ENCODE measurements around the gene ANP32D.
"Not testable (repeated sequence)": the region's sequence is repeated elsewhere in the genome, so short reads cannot be mapped to it uniquely, and the experiment has no call there.

ANP32D gene

DNA sequence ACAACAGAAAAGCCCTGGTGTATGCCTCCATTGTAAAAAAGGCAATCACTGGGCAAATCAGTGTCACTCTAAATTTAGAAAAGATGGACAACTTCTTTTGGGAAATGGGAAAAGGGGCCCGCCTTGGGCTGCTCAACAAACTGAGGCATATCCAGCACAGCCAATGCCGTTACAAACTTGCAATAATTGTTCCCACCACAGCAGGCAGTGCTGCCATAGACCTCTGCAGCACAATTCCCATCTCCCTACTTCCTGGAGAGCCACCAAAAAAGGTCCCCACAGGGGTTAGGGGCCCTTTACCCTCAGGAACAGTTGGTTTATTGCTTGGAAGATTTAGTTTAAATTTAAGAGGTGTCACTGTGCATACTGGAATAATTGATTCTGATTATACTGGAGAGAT is 36.6 kb downstream of the ANP32D start:
- DNase-seq = no peak

DNA sequence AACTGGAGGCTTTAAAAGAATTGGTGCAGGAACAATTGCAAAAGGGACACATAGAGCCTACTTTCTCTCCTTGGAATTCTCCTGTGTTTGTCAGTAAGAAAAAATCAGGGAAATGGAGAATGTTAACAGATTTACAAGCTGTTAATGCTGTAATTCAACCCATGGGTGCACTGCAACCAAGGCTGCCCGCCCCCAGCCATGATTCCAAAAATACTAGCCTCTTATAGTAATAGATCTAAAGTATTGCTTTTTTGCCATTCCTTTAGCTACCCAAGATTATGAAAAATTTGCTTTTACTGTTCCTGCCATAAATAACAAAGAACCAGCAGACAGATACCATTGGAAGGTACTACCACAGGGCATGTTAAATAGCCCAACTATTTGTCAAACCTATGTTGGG is 37.8 kb downstream of the ANP32D start:
- no peak for DNase-seq

DNA sequence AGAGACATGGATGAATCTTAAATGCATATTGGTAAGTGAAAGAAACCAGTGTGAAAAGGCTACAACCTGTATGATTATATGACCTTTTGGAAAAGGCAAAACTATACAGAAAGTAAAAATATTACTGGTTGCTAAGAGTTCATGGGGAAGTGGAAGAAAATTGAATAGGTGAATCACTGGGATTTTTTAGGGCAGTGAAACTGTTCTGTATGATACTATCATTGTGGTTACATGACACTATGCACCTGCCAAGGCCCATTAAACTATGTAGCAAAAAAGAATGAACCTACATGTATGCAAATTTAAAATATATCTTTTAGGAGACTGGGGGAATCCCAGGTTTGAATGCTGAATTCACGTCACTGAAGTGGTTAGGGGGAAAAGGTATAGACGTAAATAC is 40.5 kb downstream of the ANP32D start:
- DNase-seq = no peak

DNA sequence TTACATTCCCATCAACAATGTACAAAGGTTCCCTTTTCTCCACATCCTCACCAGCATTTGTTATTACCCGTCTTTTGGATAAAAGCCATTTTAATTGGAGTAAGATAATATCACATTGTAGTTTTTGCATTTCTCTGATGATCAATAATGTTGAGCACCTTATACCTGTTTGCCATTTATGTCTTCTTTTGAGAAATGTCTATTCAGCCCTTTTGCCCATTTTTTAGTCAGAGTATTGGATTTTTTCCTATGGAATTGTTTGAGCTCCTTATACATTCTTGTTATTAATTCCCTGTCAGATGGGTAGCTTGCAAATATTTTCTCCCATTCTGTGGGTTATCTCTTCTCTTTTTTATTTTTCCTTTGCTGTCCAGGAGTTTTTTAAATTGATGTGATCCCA is 42.4 kb downstream of the ANP32D start:
- DNase-seq = no peak

DNA sequence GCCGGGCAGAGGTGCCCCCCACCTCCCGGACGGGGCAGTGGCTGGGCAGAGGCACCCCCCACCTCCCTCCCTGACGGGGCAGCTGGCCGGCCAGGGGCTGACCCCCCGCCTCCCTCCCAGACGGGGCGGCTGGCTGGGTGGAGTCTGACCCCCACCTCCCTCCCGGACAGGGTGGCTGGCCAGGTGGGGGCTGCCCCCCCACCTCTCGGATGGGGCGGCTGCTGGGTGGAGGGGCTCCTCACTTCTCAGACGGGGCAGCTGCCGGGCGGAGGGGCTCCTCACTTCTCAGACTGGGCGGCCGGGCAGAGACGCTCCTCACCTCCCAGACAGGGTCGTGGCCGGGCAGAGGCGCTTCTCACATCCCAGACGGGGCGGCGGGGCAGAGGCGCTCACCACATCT is 48.0 kb downstream of the ANP32D start:
- DNase-seq = not testable (repeated sequence)

All from stimulated activated CD4-positive, alpha-beta T cell treated with anti-CD3 and anti-CD28 coated beads, Interleukin-2, amount 100 ng/mL, for 24 hours (primary cell).